GM12878 (cell line): ENCODE results near the gene MAB21L3. TPM values are rescaled to one million over a fixed set of nuclear protein-coding genes. Genes with fewer than 3 reads are reported as not detected.

ENCODE experiments used
- ATAC-seq: fragments of 200-7000 bp; cut with Tn5 transposase; 3 replicates; pipeline ENCODE4 v1.9.1; 2020; ENCODE audit warnings: mild to moderate bottlenecking, moderate library complexity
- BruUV-seq: library from RNA; stranded (reverse); fragments of 400-500 nt; replicated peaks from 2 replicates; lab custom pipeline; 2021; lab: Mats Ljungman, UMichigan
- CTCF ChIA-PET: fragments of 300-600 bp; sonication (Branson Sonifier 250); formaldehyde crosslinking; extraction: SDS; loops from one replicate; lab custom pipeline; 2021; ENCODE audit warnings: inconsistent platforms; lab: Yijun Ruan, JAX
- POLR2A ChIA-PET: fragments of 350-600 bp; formaldehyde crosslinking; extraction: SDS; loops from one replicate; lab custom pipeline; 2021; ENCODE audit warnings: inconsistent platforms; lab: Charles Lee
- RAD21 ChIA-PET: fragments of 300-600 bp; sonication (Branson Sonifier 250); formaldehyde crosslinking; loops from one replicate; lab custom pipeline; 2023; ENCODE audit warnings: antibody characterized with exemption; ENCODE audit not compliant: unreplicated experiment; lab: Charles Lee
- SMC1A ChIA-PET: fragments of 300-600 bp; sonication (Branson Sonifier 250); formaldehyde crosslinking; loops from one replicate; lab custom pipeline; 2023; ENCODE audit not compliant: unreplicated experiment, uncharacterized antibody; lab: Charles Lee
- DNase-seq: peaks from one replicate; pipeline ENCODE4 v3.0.0-alpha.2; 2011; ENCODE audit warnings: low read depth, low spot score
- FAIRE-seq: peaks from 3 replicates; lab custom pipeline; 2011; peaks lifted over from hg19 to GRCh38; lab: Jason Lieb, UNC
- H2AFZ ChIP-seq: 2 replicates; pipeline ENCODE4 v1.6.0; 2011; ENCODE audit warnings: low read depth, low read length, control low read depth; ENCODE audit not compliant: control insufficient read depth
- H3K27ac ChIP-seq: 2 replicates; pipeline ENCODE4 v1.5.1; 2011; ENCODE audit warnings: control low read depth; ENCODE audit not compliant: control insufficient read depth, insufficient read depth
- H3K27me3 ChIP-seq, 2 experiments: replicated peaks in 1 of 2; 2 replicates each; pipeline versions ENCODE4 v1.6.0 to v1.6.1; 2011; ENCODE audit warnings: low read length in 1 of 2; ENCODE audit not compliant: control insufficient read depth in 2 of 2, insufficient read depth in 2 of 2
- H3K36me3 ChIP-seq, 2 experiments: 2 replicates each; pipeline ENCODE4 v1.5.1; 2011; ENCODE audit warnings: low read length in 1 of 2; ENCODE audit not compliant: control insufficient read depth in 2 of 2, insufficient read depth in 2 of 2
- H3K4me1 ChIP-seq: 2 replicates; pipeline ENCODE4 v1.6.1; 2011; ENCODE audit warnings: mild to moderate bottlenecking, low read length, moderate library complexity, mixed read lengths; ENCODE audit not compliant: control insufficient read depth, insufficient read depth
- H3K4me2 ChIP-seq: 2 replicates; pipeline ENCODE4 v1.6.0; 2011; ENCODE audit warnings: control low read depth; ENCODE audit not compliant: control insufficient read depth, insufficient read depth
- H3K4me3 ChIP-seq: fragments of 200-600 bp; sonication (generic); 2 replicates; pipeline ENCODE4 v1.5.1; 2016
- H3K79me2 ChIP-seq: 2 replicates; pipeline ENCODE4 v1.6.0; 2011; ENCODE audit warnings: low read length; ENCODE audit not compliant: control insufficient read depth, insufficient read depth
- H3K9ac ChIP-seq: 2 replicates; pipeline ENCODE4 v1.8.0; 2011; ENCODE audit warnings: low read length, control low read depth, mixed read lengths; ENCODE audit not compliant: control insufficient read depth, insufficient read depth
- H3K9me3 ChIP-seq: replicated peaks from 3 replicates; pipeline ENCODE4 v1.5.1; 2011; ENCODE audit warnings: mild to moderate bottlenecking, low read length; ENCODE audit not compliant: control insufficient read depth, insufficient read depth
- H4K20me1 ChIP-seq: 2 replicates; pipeline ENCODE4 v1.6.0; 2011; ENCODE audit not compliant: control insufficient read depth, insufficient read depth
- ATF7 ChIP-seq: fragments of 450-650 bp; IDR thresholded peaks from 2 replicates; pipeline ENCODE4 v1.6.1; 2016; ENCODE audit warnings: low read depth, mild to moderate bottlenecking
- BACH1 ChIP-seq: fragments of 450-650 bp; IDR thresholded peaks from 2 replicates; pipeline ENCODE4 v1.6.1; 2017; ENCODE audit warnings: mild to moderate bottlenecking, borderline replicate concordance
- IRF3 ChIP-seq: fragments of 450-650 bp; IDR thresholded peaks from 2 replicates; pipeline ENCODE4 v1.6.1; 2014; ENCODE audit warnings: mild to moderate bottlenecking
- MYB ChIP-seq: fragments of 150-350 bp; IDR thresholded peaks from 2 replicates; pipeline ENCODE4 v1.6.1; 2014; ENCODE audit warnings: mild to moderate bottlenecking, low read depth, low read length, borderline replicate concordance
- NR2C2 ChIP-seq: IDR thresholded peaks from 2 replicates; pipeline ENCODE4 v1.6.1; 2011; ENCODE audit warnings: borderline replicate concordance, low read depth; ENCODE audit not compliant: control insufficient read depth, insufficient read length
- NRF1 ChIP-seq: conservative IDR thresholded peaks from 2 replicates; pipeline ENCODE4 v1.6.1; 2011; ENCODE audit warnings: mild to moderate bottlenecking, low read depth, low read length, improper control_type of control experiment
- RELB ChIP-seq: fragments of 450-650 bp; IDR thresholded peaks from 2 replicates; pipeline ENCODE4 v1.6.1; 2017; ENCODE audit warnings: low read depth, mild to moderate bottlenecking, moderate library complexity
- SMAD1 ChIP-seq: fragments of 450-650 bp; IDR thresholded peaks from 2 replicates; pipeline ENCODE4 v1.6.1; 2018; ENCODE audit warnings: mild to moderate bottlenecking, low read depth; ENCODE audit not compliant: partially characterized antibody
- USF1 ChIP-seq: IDR thresholded peaks from 2 replicates; pipeline ENCODE4 v1.6.1; 2011; ENCODE audit warnings: borderline replicate concordance, low read depth, mild to moderate bottlenecking, moderate library complexity, mixed read lengths, low read length; ENCODE audit not compliant: insufficient read depth; ENCODE audit errors: extremely low read length
- ZNF384 ChIP-seq: IDR thresholded peaks from 2 replicates; pipeline ENCODE4 v1.6.1; 2012; ENCODE audit warnings: low read depth, mild to moderate bottlenecking, low read length, improper control_type of control experiment, borderline replicate concordance
- in situ Hi-C: fragments of 300-500 bp; cut with MboI; formaldehyde crosslinking; loops from 9 replicates; pipeline ENCODE4 v1.14.3; 2018; ENCODE audit warnings: mixed read lengths
- intact Hi-C: fragments of 100-400 bp; cut with micrococcal nuclease; formaldehyde crosslinking; loops from one replicate; pipeline ENCODE4 v1.14.2; 2022; ENCODE audit not compliant: unreplicated experiment
- polyA plus RNA-seq, 11 experiments: library from polyadenylated mRNA; depleted of rRNA in 4 of 11; unstranded in 6 of 11; stranded (reverse) in 5 of 11; fragments of >200 nt; fragmentation: Nextera tagmentation in 4 of 11; fragmentation: Illumina TruSeq in 1 of 11; extraction: Ambion mirVana in 4 of 11; extraction: Trizol in 1 of 11; gene quantifications; 1 replicate in 1 of 11; 2 replicates in 10 of 11; pipeline versions ENCODE4 v1.2.1 to v1.2.3, GENCODE V29; 2011 to 2016; ENCODE audit warnings: inconsistent platforms in 2 of 11, missing spikeins in 2 of 11, low read depth in 1 of 11
- total RNA-seq, 4 experiments: library from RNA; depleted of rRNA in 3 of 4; stranded (reverse); fragments of >200 nt in 3 of 4; fragmentation: Illumina TruSeq in 1 of 4; extraction: Trizol in 1 of 4; gene quantifications; 2 replicates each; pipeline versions ENCODE4 v1.2.1 to v1.2.3, GENCODE V29; 2013 to 2021
- TF ChIP-seq, protein P1 (sequence below): fragments of 450-650 bp; IDR thresholded peaks from 2 replicates; pipeline ENCODE4 v1.6.1; 2016; ENCODE audit warnings: mild to moderate bottlenecking
- TF ChIP-seq, protein P2 (sequence below): fragments of 450-650 bp; IDR thresholded peaks from 2 replicates; pipeline ENCODE4 v1.6.1; 2017; ENCODE audit warnings: mild to moderate bottlenecking, moderate library complexity
- TF ChIP-seq, protein P3 (sequence below): IDR thresholded peaks from 2 replicates; pipeline ENCODE4 v1.6.1; 2011; ENCODE audit warnings: mild to moderate bottlenecking, low read depth, low read length, moderate library complexity; ENCODE audit not compliant: insufficient replicate concordance

MAB21L3 gene
- total and polyA plus RNA-seq, 10 of the 15 experiments (the other 5 are each of a cell fraction or from before 2014, with no cell fraction given) = 0.18 to 18.6 (median 1.3) TPM

DNA sequence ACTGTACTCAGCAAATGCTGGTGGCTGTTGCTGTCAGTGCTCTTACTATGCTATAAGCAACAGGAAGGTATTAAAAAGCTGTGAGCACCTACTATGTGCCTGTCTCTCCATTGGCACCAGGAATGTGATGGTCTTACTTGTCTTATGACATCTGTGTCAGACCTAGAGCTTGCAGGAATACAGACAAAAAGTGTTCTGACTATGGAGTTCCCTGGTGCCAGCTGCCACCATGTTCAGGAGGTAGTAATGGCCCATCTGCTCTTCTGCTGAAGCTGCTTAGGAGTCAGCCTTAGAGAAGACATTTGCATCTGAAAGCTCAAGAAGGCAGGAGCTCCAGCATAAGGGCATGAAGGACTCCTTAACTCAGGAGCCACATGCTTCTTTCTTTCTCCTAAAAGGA is 52.3 kb downstream of the MAB21L3 start:
- H4K20me1 ChIP-seq = no peaks in the 10 kb centered on the region
- no peak overlapping the region for H2AFZ ChIP-seq
- H3K9me3 ChIP-seq = no peaks in the 10 kb centered on the region
- H3K4me3 ChIP-seq = no peak overlapping the region
- in situ Hi-C loops (no loop called here), intact Hi-C loops (no loop called here)
- BruUV-seq = no TSS peak
- ChIA-PET POLR2A (no interaction called here), CTCF (interaction anchor here (0.6 to 4.3 kb wide), 2 partner anchors 13 to 322 kb away, joined by 3 to 26 read pairs; no protein-coding TSS in a partner anchor), SMC1A (interaction anchor here (1.8 kb wide), 1 partner anchor 9 kb away, joined by 7 read pairs; no protein-coding TSS in a partner anchor), RAD21 (interaction anchor here (1.2 kb wide), 1 partner anchor 322 kb away, joined by 3 read pairs; no protein-coding TSS in a partner anchor)
- no peaks in the 10 kb centered on the region for H3K79me2 ChIP-seq
- TF ChIP-seq BACH1 (no peak), RELB (no peak), ATF7 (no peak), MYB (no peak), NRF1 (no peak), NR2C2 (no peak), IRF3 (no peak), USF1 (no peak), SMAD1 (no peak), ZNF384 (no peak)
- TF ChIP-seq, protein P1, sequence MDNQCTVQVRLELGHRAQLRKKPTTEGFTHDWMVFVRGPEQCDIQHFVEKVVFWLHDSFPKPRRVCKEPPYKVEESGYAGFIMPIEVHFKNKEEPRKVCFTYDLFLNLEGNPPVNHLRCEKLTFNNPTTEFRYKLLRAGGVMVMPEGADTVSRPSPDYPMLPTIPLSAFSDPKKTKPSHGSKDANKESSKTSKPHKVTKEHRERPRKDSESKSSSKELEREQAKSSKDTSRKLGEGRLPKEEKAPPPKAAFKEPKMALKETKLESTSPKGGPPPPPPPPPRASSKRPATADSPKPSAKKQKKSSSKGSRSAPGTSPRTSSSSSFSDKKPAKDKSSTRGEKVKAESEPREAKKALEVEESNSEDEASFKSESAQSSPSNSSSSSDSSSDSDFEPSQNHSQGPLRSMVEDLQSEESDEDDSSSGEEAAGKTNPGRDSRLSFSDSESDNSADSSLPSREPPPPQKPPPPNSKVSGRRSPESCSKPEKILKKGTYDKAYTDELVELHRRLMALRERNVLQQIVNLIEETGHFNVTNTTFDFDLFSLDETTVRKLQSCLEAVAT = no peak
- TF ChIP-seq, protein P2, sequence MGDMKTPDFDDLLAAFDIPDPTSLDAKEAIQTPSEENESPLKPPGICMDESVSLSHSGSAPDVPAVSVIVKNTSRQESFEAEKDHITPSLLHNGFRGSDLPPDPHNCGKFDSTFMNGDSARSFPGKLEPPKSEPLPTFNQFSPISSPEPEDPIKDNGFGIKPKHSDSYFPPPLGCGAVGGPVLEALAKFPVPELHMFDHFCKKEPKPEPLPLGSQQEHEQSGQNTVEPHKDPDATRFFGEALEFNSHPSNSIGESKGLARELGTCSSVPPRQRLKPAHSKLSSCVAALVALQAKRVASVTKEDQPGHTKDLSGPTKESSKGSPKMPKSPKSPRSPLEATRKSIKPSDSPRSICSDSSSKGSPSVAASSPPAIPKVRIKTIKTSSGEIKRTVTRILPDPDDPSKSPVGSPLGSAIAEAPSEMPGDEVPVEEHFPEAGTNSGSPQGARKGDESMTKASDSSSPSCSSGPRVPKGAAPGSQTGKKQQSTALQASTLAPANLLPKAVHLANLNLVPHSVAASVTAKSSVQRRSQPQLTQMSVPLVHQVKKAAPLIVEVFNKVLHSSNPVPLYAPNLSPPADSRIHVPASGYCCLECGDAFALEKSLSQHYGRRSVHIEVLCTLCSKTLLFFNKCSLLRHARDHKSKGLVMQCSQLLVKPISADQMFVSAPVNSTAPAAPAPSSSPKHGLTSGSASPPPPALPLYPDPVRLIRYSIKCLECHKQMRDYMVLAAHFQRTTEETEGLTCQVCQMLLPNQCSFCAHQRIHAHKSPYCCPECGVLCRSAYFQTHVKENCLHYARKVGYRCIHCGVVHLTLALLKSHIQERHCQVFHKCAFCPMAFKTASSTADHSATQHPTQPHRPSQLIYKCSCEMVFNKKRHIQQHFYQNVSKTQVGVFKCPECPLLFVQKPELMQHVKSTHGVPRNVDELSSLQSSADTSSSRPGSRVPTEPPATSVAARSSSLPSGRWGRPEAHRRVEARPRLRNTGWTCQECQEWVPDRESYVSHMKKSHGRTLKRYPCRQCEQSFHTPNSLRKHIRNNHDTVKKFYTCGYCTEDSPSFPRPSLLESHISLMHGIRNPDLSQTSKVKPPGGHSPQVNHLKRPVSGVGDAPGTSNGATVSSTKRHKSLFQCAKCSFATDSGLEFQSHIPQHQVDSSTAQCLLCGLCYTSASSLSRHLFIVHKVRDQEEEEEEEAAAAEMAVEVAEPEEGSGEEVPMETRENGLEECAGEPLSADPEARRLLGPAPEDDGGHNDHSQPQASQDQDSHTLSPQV = no peak
- TF ChIP-seq, protein P3, sequence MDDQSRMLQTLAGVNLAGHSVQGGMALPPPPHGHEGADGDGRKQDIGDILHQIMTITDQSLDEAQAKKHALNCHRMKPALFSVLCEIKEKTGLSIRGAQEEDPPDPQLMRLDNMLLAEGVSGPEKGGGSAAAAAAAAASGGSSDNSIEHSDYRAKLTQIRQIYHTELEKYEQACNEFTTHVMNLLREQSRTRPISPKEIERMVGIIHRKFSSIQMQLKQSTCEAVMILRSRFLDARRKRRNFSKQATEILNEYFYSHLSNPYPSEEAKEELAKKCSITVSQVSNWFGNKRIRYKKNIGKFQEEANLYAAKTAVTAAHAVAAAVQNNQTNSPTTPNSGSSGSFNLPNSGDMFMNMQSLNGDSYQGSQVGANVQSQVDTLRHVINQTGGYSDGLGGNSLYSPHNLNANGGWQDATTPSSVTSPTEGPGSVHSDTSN = no peak
- H3K36me3 ChIP-seq = no peaks in the 10 kb centered on the region
- no peaks in the 10 kb centered on the region for H3K4me1 ChIP-seq
- FAIRE-seq (no peak), ATAC-seq (no peak), DNase-seq (no peak)
- no peak overlapping the region for H3K4me2 ChIP-seq
- H3K27ac ChIP-seq = no peak overlapping the region
- H3K27me3 ChIP-seq = no peaks in the 10 kb centered on the region
- no peak overlapping the region for H3K9ac ChIP-seq
